Activated CD8-positive, alpha-beta T cell treated with anti-CD3 and anti-CD28 coated beads, Interleukin-2, amount 10 ng/mL, durations not matched to agents 7 days and 5 days (primary cell): Measurements from ENCODE around the gene C22orf31. TPM values are rescaled to one million over a fixed set of nuclear protein-coding genes. Genes with fewer than 3 reads are reported as not detected.
A peak's percentile ranks its signal among the peaks of the same experiment; 100 is the strongest.

Experiments used
- ATAC-seq: fragments of 150-1000 bp; cut with Tn5 transposase; one replicate; pipeline ENCODE4 v1.10.0; 2021; ENCODE audit warnings: moderate library complexity
- CTCF ChIA-PET: fragments of 350-600 bp; sonication (Branson Sonifier 250); formaldehyde crosslinking; loops from one replicate; lab custom pipeline; 2021; ENCODE audit warnings: antibody characterized with exemption; lab: Charles Lee
- POLR2A ChIA-PET: fragments of 350-600 bp; sonication (Branson Sonifier 250); formaldehyde crosslinking; loops from one replicate; lab custom pipeline; 2021; ENCODE audit warnings: antibody characterized with exemption; lab: Charles Lee
- DNase-seq: peaks from one replicate; pipeline ENCODE4 v3.0.0-alpha.2; 2020
- H3K27ac Mint-ChIP-seq: one replicate; pipeline ENCODE4 v1.8.0; 2021; ENCODE audit warnings: mild to moderate bottlenecking, mixed read lengths
- H3K27me3 Mint-ChIP-seq: one replicate; pipeline ENCODE4 v1.8.0; 2021; ENCODE audit warnings: low read depth, mixed read lengths
- H3K36me3 Mint-ChIP-seq: one replicate; pipeline ENCODE4 v1.8.0; 2021; ENCODE audit warnings: low read depth, mixed read lengths
- H3K4me1 Mint-ChIP-seq: one replicate; pipeline ENCODE4 v1.8.0; 2021; ENCODE audit warnings: low read depth, mixed read lengths
- H3K4me3 Mint-ChIP-seq: one replicate; pipeline ENCODE4 v1.8.0; 2021; ENCODE audit warnings: mild to moderate bottlenecking, mixed read lengths
- H3K9me3 Mint-ChIP-seq: one replicate; pipeline ENCODE4 v1.8.0; 2022; ENCODE audit warnings: mixed read lengths; ENCODE audit not compliant: insufficient read depth
- total RNA-seq, 2 experiments: library from RNA; stranded (reverse); gene quantifications; one replicate each; pipeline ENCODE4 v1.2.3, GENCODE V29; 2021

C22orf31 gene
- total RNA-seq, 2 experiments from 2014 or later, result not detected

DNA sequence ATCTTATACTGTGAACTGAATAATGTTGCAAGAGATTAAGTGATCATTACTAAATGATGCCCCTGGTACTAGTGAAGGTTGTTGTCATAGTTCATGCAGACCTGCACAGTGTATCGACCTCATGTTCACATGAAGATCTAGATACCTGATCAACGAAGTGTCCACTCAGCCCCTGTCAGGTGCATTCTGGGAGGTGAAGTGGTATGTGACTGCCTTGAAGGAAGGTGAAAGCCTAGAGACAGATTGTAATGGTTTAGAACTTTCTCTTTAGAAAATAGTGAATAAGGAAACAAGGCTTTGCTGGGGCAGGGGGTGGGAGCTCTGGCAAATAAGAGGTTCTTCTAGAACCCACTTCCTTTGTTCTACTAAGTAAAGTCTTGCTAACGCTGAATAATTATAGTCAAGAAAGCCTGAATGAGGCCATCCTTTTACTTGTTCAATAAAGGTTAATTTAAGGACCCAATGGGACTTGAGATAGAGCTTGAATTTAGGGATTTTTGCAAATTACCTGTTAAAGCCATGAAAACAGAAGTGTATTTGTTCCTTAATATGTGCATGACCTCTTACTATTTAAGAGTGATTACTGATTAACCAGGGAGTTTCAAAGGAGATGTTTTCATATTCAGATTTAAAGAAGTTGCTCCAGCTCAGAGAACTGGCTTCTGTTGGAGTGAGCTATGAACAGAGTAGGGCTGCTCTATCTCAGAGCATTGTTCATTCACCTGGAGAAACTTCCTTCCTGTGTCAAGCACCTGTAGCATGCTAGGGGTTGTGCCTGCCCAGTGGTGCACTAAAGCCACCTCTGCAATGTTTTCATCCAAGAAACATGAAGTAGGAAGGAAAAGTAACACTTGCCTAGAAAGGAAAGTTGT is 45.3 kb downstream of the C22orf31 start:
- peak; percentile 63 for ATAC-seq
- peaks cover 31% of the 10 kb centered on the region for H3K4me1 Mint-ChIP-seq
- DNase-seq, result peak; percentile 66
- POLR2A ChIA-PET, result interaction anchor here (0.6 kb wide), 1 partner anchor 154 kb away, joined by 3 read pairs; no protein-coding TSS in a partner anchor
- peak overlapping the region; percentile 90 for H3K27ac Mint-ChIP-seq
- H3K4me3 Mint-ChIP-seq, result peak overlapping the region; percentile 45
- H3K36me3 Mint-ChIP-seq, result peaks cover 11% of the 10 kb centered on the region
- peaks cover 4% of the 10 kb centered on the region for H3K9me3 Mint-ChIP-seq
- peaks cover 14% of the 10 kb centered on the region for H3K27me3 Mint-ChIP-seq
- CTCF ChIA-PET, result interaction anchor here (0.9 to 1.7 kb wide), 5 partner anchors 13 to 161 kb away, joined by 3 to 10 read pairs (median 4); no protein-coding TSS in a partner anchor

DNA sequence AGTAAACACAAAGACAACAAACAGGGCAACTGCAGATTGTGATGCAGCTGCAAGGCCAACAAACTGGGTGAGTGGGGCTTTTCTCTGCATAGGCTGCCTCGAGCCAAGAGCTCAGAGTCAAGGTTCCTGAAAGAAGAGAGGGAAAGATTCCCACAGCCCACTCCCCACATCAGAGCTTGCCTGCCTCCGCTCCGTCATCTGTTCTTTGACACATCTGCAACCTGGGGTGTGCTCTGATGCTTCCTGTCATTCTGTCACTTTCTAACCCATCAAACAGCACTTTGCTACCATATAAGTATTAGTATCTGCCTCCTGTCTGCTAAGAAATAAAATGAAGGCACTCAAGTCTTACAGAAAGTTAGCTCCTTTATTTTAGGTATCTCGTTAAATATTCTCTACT is 46.9 kb downstream of the C22orf31 start:
- DNase-seq (no peak), ATAC-seq (no peak)
- ChIA-PET CTCF (interaction anchor here (0.6 to 1.3 kb wide), 3 partner anchors 9 to 422 kb away, joined by 3 to 4 read pairs (median 4); no protein-coding TSS in a partner anchor), POLR2A (no interaction called here)
- peaks cover 4% of the 10 kb centered on the region for H3K9me3 Mint-ChIP-seq
- H3K4me1 Mint-ChIP-seq, result peaks cover 31% of the 10 kb centered on the region
- H3K27ac Mint-ChIP-seq, result no peak overlapping the region
- H3K4me3 Mint-ChIP-seq, result no peak overlapping the region
- H3K36me3 Mint-ChIP-seq, result peaks cover 11% of the 10 kb centered on the region
- peaks cover 15% of the 10 kb centered on the region for H3K27me3 Mint-ChIP-seq

DNA sequence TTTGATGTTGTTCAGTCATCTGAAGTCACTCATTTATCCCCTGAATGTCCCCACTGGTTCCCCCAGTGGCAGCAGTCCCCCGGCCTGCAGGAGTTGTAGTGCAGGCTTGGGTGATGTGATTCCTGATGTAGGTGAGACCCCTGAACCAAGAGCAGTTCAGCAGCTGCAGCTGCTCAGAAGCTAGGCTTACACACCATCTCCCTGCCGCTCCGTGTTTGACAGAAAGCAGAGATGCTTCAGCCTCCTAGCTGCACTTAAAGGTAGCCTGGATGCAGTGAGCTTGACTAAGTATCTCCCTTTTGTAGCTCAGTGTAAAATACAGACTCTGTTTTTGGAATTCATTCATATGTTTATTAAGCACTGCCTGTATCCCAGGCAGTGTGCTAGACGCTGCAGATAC is 47.3 kb downstream of the C22orf31 start:
- ChIA-PET CTCF (interaction anchor here (0.9 to 1.3 kb wide), 2 partner anchors 9 to 27 kb away, joined by 4 read pairs; no protein-coding TSS in a partner anchor), POLR2A (no interaction called here)
- Mint-ChIP-seq H3K36me3 (peaks cover 11% of the 10 kb centered on the region), H3K9me3 (peaks cover under 1% of the 10 kb centered on the region), H3K4me3 (no peak overlapping the region), H3K27me3 (peaks cover 10% of the 10 kb centered on the region), H3K4me1 (peaks cover 31% of the 10 kb centered on the region), H3K27ac (no peak overlapping the region)
- ATAC-seq (no peak), DNase-seq (no peak)

DNA sequence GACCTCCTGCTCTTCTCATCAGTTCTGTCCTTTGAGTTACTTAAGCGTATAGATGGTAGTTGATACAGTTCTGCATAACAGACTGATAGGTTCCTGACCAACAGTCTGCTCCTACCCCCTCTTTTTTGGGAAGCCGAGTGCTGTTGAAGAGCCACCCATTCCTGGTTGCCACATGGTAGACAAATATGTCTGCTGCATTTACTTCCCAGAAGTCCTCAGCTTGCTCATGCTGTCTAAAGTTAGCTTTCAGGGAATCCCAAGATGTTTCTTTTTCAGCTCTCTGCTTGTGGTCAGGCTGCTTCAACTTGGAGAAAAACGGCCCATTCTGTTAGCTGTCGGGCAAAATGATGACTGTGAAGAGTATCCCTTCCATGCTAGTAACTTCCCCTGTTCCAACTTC is 48.7 kb downstream of the C22orf31 start:
- Mint-ChIP-seq H3K27me3 (peaks cover 13% of the 10 kb centered on the region), H3K9me3 (no peaks in the 10 kb centered on the region), H3K4me1 (peaks cover 25% of the 10 kb centered on the region), H3K27ac (no peak overlapping the region), H3K4me3 (no peak overlapping the region), H3K36me3 (peaks cover 6% of the 10 kb centered on the region)
- POLR2A ChIA-PET, result no interaction called here
- CTCF ChIA-PET, result no interaction called here
- no peak for DNase-seq
- no peak for ATAC-seq

DNA sequence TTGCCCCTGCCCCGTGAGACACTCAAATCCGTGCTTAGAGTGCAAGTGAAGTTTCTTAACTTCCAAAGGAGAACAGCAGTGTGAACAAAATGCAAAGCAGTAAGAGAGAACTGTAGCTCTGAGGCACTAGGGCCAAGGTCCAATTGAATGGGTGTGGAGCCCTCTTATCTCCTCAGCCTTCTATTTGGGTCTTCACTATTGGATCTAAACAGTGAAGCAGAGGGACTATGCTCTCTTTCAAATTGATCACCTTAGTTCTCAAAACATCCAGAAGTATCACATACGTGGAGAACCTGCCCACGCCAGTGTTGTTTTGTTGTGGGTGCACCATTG is 49.6 kb downstream of the C22orf31 start:
- ATAC-seq (no peak), DNase-seq (no peak)
- Mint-ChIP-seq H3K27me3 (peaks cover 13% of the 10 kb centered on the region), H3K4me1 (peaks cover 20% of the 10 kb centered on the region), H3K36me3 (peaks cover 3% of the 10 kb centered on the region), H3K9me3 (no peaks in the 10 kb centered on the region), H3K4me3 (no peak overlapping the region), H3K27ac (no peak overlapping the region)
- CTCF ChIA-PET, result interaction anchor here (1.1 kb wide), 1 partner anchor 29 kb away, joined by 5 read pairs; no protein-coding TSS in a partner anchor
- POLR2A ChIA-PET, result no interaction called here

DNA sequence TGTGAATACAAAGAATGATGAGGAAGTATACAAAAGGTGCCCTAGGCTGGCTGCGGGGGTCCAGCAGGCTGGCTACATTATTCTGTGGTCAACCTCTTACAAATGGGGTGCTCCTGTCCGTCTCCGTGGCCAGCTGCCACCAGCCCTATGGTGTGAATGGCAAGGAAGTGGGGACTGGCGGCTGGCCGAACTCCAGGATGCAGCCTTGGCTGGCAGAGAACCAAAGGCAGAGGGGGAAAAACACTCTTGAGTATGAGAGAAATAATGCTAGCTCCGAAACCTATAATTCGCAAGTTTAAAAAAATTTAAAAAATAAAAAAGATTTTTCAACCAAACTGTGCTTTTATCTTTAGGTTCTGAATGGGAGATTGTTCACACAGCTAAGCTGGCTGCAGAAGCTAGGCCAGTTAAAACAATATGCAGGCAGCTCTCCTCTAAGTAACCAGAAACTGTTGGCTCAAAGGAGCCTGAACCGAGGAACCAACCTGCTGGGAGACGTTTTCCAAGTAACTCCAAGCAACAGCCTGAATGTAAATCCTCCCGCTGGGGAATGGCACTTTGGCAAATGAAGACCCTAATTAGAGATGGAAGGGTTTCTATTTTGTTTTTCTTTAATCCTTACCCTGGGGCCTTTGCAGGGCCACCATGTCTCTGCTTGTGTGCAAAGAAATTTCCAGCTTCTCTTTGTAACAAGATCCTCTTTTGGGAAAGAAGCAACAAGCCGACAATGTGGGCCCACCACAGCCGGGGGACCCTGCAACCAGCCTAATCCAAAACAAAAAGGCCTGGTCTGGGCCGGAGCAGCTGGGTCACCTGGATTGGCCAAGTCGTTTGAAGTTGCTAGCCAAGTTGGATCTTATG is 50.2 kb downstream of the C22orf31 start:
- CTCF ChIA-PET, result interaction anchor here (1.1 kb wide), 1 partner anchor 30 kb away, joined by 5 read pairs; no protein-coding TSS in a partner anchor
- Mint-ChIP-seq H3K4me1 (peaks cover 14% of the 10 kb centered on the region), H3K4me3 (no peak overlapping the region), H3K27me3 (peaks cover 17% of the 10 kb centered on the region), H3K9me3 (no peaks in the 10 kb centered on the region), H3K27ac (no peak overlapping the region), H3K36me3 (peaks cover 3% of the 10 kb centered on the region)
- ATAC-seq (no peak), DNase-seq (no peak)
- POLR2A ChIA-PET, result no interaction called here

DNA sequence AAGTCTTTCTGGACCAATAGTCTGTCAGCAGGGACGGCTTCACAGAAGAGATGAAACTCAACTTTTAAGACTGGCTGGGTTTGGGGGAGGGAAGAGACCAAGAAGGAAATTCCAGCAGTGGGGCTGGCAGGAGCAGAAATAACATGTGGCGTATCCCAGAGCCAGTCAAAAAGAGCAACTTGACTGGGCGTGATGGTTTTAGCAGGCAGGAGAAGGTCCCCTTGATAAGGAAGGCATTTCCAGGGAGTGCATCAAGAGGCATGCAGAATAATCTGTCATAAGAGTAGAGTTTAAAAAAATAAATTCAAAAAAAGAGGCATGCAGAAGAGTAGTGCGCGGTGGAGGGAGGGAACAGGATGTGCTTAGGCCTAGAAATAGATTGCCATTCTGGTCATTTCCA is 52.5 kb downstream of the C22orf31 start:
- no peak for DNase-seq
- Mint-ChIP-seq H3K27me3 (peaks cover 32% of the 10 kb centered on the region), H3K4me3 (no peak overlapping the region), H3K36me3 (no peaks in the 10 kb centered on the region), H3K27ac (no peak overlapping the region), H3K9me3 (no peaks in the 10 kb centered on the region), H3K4me1 (peaks cover 5% of the 10 kb centered on the region)
- CTCF ChIA-PET, result no interaction called here
- no peak for ATAC-seq
- POLR2A ChIA-PET, result no interaction called here

Other genes with a start within 250 kb of the C22orf31 start
- 1 to 10 TPM; 1.2 to 1.3 TPM for gene ZNRF3, start 178.3 kb downstream of the C22orf31 start, total RNA-seq
- under 1 TPM in 1 of 2 experiments, not detected in 1; 0.16 TPM for gene KREMEN1, start 11.2 kb upstream of the C22orf31 start, total RNA-seq
- gene EMID1, start 144.1 kb upstream of the C22orf31 start, total RNA-seq, result not detected
- gene RHBDD3, start 206.2 kb upstream of the C22orf31 start, total RNA-seq, result 10 to 100 TPM; 30.0 to 34.7 TPM
- 100 to 1,000 TPM; 323 to 326 TPM for gene EWSR1, start 206.4 kb upstream of the C22orf31 start, total RNA-seq
- gene GAS2L1, start 244.8 kb upstream of the C22orf31 start, total RNA-seq, result 10 to 100 TPM; 10.9 to 11.4 TPM